ENCODE data around the gene TOM1.

The TOM1 gene

DNA sequence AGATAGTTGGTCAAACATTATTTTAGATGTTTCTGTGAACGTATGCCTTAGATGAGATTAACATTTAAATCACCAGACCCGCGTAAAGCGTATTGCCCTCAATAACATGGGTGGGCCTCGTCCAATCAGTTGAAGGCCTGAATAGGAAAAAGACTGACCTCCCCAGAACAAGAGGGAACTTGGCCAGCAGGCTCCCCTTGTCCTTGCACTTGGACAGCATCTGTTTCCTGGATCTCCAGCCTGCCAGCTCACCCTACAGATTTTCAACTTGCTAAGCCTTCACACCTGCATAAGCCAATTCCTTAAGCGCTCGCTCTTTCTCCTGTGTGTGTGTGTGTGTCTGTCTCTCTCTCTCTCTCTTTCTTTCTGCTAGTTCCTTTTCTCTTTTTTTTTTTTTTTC, 8.2 kb downstream of the TOM1 start:
- DNase-seq, result no peak

DNA sequence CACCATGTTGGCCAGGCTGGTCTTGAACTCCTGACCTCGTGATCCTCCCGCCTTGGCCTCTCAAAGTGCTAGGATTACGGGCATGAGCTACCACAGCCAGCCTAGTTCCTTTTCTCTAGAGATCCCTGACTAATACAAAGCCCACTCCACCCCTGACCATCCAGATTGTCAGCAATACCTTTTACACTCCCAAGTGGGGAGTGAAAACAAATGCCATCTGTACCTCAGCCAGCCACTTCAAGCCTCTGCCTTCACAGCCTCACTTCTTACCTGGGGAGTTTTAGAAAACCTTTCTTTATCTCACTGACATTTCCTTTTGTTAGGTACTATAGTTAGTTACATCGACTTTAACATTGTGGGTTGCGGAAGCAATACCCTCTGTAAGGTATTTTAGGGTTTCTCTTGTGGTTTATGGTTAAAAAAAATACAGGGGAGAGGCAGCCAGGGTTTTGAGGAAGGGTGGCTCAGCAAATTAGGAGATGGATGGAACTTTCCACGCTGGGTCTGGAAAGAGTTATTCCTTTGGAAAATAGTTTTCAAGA, 8.9 kb downstream of the TOM1 start:
- DNase-seq, result no peak

DNA sequence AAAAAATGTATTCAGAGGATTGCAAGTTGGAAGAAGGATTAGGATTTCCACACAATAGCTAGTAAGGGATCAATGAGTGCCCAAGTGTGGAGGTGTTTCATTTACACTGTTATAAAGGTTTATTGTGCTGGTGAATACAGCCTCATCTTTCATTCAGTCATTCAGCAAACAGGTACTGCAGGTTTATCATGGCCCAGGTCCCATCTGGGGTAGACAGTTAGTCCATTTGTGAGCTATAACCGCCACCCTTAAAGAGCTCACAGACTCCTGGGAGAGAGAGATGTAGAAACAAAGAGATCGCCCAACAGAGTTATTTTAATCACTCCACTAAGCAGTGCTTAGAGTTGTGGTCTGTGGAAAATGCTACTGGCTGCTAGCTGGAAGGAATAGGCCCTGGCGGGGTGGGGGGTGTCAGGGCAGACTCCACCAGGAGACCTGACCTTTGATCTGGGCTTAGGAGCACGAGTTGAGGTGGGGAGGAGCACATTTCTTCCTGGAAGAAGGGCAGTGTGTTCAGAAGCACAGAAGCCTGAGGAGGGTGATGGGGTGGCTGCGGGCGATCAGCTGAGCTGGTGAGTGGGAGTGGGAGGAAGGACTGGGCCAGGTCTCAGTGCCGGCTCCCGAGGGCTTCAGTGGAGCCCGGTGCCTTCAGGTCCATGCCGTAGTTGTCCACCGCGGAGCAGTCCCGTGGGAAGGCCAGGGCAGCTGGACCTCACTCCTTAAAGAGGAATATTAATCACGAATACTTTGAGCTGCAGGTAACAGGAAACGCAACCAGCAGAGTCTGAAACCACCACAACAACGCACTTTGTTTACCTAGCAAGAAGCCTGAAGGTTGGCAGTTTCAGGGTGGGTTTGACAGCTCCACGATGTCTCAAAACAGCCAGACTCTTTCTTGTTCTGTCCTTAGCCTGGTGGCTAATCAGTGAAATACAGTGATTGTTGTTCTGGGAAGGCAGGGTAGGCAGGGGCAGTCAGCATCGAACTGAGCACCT, 11.2 kb downstream of the TOM1 start:
- DNase-seq, result no peak

DNA sequence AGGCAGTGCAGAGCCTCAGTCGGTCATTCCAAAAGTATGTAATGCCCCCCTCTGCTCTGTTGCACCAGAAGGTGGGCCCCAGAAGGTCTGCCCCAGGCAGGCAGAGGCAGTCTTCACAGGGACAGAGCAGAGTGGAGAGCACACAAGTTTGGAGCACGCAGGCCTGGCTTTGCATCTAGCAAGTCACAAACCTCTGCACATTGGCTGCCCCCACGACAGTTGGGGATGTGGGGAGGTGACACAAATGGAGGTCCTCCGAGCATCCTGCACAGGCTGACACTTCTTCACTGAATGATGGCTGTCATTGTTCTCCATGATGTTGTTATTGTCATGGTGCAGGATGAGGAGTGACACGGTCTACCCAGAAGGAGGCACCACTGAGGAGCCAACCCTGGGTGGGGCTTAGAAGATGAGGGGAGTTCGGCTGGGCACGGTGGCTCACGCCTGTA, 11.9 kb downstream of the TOM1 start:
- DNase-seq, result no peak

DNA sequence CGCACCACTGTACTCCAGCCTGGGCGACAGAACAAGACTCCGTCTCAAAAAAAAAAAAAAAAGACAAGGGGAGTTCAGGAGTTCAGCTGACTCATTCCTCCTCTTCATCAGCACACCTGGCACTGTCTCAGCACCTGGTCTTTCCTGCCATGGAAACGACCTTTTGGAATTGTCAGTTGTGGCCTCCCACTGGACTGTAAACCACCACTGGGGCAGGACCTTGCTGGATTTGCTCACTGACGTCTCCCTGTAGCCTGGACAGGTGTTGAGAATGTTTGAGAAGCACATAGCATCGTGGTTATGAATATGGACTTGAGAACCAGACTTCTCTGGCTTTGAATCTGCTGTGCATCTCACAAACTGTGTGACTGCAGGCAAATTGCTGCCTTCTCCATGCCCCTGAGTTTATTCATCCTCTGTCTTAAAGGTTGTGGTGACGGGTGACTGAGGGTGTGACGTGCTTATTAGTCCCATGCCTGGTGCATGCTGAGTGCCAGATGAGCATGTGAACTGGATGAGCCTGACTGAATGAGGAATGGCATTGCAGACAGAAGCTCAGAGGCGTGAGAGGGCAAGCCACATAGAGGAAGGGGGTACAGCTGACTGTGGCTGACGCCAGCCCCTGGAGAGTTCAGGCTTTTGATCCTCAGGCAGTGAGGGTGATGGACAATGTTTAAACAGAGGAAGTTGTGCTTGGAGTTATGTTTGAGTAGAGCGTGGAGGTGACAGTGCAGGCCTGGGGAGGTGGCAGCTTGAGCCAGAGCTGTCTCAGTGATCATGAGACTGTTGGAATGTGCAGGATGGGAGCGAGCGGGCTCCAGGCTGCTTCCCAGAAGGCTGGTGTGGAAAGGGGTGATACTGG, 12.7 kb downstream of the TOM1 start:
- no peak for DNase-seq

DNA sequence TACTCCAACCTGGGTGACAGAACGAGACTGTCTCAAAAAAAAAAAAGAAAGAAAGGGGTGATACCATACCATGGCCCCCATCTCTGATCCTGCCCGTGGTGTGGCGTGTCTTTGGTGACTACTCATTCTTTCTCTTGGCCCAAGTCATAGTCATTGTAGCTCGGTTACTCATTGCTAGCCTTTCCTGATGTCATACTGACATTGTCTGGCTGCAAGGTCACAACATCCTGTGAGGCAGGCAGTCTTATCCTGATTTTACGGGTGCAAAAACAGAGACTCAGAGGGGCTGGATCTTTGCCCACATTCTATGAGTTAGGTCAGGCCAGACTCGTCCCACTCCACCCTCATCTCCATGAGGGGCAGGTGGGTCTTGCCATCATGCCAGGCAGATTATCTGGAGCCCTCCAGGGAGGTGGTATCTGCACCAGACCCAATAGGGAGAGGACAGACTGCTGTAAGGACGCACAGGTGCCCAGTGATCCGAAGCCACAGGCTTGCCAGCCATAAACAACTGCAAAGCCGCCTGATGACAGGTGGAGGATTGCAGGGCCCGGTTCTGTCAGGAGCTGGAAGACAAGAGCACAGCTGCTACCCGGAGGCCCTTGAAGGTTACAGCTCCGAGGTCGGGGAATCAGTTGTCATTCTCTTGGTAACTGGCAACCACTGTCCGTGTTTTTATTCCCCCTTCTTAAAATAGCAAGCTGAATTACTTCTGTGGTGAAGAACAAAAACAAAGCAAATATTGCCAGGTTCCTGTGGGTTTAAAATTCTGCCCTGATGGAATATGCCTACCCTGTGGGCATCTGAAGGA, 13.8 kb downstream of the TOM1 start:
- DNase-seq, result peak; percentile 3

DNA sequence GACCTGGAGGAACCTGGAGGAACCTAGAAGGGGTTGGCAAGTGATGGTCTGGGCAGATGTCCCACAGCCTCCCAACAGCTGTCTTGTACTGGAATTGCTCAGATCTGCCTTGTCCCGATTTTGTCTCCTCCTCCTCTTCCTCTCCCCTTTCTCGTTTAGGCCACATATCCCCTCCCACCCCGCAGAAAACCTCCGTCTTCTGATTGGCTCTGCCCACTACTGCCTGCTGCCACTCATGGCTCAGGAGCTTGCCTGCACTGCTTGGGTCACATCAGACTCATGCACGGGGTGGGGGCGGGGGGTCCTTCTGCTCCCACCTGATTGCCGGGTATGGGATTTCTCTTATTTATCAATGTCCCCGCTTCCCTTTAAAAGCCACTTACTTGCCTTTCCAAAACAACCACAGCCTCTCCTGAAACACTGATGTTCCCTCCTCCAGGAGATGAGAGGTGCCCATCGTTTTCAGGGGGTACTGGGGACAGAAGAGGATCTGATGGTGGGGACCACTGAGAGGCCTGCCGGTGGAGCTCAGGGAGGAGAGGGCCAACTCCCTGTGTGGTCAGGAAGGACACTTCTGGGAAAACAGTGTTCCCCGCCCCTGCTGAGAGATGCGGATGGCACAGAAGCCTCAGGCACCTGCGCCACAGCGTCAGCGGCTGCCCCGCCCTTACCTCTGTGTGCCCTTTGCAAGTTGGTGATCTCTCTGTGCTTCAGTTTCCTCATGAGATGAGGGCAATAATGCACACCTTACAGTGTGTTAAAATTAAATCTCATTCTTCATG, 14.7 kb downstream of the TOM1 start:
- no peak for DNase-seq

DNA sequence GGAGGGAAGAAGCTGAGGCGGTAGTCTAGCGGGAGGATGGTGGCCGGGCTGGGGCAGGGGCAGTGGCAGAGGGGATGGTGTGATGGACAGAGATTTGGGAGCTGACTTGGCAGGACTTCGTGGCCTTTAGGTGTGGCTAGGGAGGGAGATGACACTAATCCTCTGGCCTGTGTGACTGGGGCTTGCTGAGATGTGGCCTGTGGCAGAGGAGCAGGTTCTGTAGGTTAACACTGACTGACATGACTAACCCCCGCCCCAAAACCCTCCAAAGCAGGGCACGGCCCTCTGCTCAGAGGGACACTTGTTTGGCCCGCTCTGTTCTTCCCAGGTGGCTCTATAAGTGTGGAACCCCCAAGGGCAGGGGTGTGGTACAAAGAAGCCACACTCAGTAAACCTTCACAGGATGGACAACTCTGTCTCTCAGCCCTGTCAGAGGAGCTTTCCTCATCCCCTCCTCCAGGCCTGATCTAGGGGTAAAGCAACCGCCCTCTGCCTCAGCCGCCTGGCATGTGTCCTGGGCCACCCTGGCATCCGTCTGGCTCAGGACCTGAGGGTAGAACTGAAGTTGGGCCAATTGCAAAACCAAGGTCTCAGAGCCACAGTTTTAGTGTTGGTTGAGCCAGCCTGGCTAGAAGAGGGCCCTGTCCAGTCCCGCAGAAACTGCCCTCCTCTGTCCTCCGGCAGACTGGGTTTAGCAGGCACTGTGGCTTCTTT, 15.6 kb downstream of the TOM1 start:
- no peak for DNase-seq

DNA sequence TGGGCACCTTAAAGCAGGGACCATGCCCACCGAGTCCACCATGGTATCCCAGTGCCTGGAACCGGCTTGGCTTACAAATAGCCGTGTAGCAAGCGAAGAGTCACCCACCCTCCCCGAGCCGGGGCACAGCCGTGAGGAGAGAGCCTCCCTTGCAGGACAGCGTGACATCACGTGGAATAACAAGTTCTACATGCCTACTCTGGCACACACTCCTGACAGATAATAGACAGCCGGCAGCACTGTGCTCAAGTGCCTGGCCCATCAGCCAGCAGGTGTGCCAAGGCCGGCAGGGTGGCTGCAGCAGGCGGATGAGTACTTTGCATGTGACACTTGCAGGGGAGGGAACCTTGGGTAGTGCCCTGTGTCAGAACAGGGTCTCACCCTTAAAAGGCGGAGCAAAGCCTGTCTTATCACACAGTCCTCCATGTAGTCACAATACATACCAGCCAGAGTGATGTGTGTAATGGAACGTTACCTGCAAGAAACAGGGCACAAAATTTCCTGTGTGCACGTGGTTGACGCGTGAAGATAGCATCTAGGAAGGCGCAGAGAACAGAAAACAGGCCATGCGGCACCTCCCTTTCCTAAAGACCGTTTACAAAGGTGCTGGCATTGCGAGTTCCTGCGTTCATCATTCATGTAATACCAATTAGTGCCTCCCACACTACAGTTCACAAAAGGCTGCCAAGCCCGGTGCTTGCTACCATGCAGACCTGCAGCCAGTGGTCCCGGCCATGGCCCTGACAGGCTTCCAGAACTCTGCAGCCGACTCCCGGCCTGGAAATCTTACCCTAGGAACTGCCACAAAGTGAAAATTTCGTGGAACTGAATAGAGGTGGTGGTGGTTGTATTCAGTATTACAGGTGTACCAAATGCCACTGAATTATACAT, 16.4 kb downstream of the TOM1 start:
- DNase-seq, result peak; percentile 85

DNA sequence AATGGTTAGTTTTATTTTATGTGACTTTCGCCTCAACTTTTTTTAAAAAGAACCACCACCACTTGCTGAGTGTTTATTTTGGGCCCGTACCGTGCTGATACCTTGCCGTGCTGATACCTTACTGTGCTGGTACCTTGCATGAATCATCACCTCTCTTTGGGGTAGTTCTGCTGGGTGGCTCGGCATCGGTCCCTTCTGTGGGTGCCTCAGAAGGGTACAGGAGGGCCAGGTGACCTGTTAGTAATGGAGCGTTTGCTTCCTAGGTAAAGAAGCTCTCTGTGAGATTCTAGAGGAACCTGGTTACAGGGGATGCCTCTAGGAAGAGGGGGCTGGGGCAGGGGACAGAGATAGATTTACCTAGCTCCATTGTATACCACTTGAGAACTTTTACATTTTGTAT, 17.1 kb downstream of the TOM1 start:
- DNase-seq, result no peak

DNA sequence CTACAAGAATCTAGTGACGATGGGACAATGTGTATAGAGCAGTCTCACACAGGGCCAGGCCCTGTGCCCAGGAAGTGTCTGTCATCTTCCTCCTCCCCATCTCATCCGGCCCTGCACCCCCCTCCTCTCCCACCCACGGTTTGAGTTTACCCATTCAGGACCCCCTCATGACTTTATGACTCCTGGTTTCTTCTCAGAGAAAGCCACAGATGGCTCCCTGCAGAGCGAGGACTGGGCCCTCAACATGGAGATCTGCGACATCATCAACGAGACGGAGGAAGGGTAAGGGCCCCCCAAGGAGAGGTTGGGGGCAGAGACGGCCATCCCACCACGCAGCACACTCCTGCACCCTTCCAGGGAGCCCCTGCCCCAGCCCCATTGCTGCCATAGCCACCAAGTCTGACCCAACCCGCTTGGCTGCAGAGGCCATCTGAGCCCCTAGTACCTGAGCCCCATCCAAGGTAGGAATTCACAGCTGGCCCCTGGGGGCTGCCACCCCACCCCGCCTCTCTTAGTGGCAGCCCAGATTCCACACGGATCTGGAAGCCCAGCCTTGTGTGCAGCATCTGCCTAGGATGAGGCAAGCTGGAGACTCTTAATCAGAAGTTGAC, 18.1 kb downstream of the TOM1 start:
- DNase-seq, result no peak

DNA sequence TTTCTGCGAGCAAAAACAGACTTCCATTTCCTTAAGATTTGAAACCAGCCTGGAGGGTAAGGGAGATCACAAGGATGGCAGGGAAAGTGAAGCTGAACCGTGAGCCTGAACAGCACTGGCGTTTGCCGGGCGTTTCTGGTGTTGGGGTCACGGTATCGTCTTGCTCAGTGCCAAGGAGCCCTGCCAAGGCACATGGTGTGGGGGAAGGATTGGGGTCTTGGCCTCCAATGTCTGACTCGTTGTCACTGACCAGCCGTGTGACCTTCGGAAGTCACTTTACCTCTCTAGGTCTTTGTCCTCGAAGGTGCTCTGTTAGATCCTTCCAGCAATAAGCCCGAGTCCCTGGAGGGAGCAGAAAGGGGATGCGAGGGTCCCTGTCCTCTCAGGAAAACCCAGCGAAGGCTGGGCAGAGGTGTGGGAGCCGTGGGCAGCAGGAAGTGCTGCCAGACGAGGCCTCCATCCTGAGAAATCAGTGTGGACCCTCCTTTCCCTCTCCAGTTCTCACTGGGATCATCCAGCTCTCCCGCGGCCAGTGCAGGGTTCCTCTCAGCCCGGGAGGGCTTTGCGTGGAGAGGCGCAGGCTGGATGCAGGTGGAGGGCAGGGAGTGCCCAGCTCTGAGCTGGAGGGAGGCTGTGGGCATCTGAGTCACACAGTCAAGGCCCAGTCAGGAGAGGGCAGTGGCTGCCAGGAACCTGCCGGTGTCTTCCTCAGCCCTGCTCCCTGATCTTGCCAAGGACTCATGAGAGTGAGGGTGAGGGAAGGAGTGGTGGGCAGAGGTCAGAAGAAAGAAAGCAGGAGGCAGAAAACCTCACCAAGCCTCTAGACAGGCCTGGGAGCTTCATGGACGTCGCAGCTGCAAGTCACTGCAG, 18.9 kb downstream of the TOM1 start:
- no peak for DNase-seq

DNA sequence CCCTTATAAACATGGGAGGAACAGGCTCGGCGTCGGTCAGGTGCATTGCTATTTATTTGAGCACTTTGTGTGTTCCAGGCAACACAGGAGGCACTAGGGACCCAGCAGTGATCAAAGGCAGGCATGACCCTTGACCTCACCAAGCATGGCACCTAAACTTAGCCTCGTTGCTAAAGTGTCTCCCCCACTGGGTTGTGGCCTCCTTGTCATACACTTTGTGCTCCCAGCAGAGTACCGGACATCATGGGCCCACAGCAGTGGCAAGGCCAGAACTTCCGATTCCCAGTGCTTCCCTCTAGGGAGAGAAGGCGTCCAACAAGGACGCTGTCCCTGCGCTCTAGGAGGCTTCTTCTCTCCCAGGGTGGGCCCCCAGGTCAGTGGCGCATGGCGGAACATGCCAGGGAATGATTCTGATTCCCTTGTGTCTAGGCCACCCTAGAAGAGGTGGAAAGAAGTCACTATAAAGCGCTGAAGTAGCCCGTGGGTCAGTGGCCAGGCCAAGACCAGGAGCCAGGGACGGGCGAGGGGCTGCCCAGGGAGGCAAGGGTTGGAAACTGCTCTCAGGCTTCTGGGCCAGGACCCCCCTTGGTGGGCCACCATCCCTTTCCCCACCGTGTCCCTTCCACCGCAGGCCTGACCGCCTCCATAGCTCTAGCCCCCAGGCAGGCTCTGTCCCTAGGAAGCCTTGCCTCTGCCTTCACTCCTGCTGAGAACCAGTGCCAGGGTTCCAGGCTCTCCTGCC, 19.7 kb downstream of the TOM1 start:
- DNase-seq, result no peak

DNA sequence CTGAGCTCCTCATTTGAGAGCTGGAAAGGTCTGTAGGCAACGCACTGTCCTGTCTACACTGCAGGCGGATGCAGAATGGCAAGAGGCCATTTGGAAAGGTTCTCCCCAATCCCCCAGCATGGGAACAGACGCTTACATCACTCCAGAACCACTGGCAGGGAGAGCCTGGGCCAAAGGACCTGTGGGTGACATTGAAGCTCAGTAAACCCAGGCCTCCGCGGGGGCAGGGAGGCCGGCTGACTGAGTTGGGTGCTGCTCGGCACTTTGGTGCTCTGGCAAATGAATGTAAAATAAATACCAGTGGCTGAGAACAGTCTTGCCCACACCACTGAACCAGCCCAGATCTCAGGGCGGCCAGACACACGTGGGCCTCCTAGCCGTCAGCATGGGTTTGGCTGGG, 22.4 kb downstream of the TOM1 start:
- DNase-seq, result no peak

DNA sequence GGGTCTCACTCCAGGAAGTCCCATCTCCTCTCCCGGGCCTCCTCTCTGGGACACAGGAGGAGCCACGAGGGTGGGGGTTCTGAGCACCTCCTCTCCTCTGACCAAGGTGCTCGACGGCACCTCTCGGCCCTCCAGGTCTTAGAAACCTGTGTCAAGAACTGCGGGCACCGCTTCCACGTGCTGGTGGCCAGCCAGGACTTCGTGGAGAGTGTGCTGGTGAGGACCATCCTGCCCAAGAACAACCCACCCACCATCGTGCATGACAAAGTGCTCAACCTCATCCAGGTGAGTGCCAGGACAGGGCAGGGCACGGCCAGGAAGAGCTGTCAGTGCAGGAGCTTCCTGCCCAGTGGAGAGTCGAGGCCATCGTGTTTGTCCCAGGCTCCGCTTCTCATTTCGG, 23.2 kb downstream of the TOM1 start:
- DNase-seq, result no peak

DNA sequence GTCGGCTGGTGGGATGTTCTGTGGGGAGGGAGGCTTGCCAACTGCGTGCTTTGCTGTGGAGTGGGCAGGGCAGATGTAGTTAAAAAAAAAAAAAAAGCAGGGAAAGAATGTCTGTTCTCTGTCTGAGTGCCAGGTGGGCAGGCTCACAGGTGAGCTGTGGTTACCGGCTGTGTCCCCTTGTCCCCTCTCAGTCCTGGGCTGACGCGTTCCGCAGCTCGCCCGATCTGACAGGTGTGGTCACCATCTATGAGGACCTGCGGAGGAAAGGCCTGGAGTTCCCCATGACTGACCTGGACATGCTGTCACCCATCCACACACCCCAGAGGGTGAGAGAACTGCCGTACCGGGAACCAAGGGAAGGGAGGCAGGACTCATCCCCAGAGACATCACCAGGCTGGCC, 23.6 kb downstream of the TOM1 start:
- no peak for DNase-seq

DNA sequence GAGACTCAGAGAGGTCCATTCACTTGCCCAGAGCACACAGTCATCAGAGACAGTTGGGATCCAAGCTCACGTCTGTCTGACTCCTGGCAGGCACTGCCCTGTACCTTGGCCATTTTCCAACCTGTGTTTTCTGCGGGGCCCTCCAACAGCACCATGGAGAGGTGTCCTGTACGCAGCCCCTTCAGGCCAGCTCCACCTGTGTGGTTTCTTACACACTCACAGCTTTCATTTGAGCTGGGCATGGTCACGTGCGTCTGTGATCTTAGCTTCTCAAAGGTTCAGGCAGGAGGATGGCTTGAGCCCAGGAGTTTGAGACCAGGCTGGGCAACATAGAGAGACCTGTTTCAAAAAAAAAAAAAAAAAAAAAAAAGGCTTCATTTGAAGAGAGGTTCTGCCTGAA, 24.4 kb downstream of the TOM1 start:
- no peak for DNase-seq

DNA sequence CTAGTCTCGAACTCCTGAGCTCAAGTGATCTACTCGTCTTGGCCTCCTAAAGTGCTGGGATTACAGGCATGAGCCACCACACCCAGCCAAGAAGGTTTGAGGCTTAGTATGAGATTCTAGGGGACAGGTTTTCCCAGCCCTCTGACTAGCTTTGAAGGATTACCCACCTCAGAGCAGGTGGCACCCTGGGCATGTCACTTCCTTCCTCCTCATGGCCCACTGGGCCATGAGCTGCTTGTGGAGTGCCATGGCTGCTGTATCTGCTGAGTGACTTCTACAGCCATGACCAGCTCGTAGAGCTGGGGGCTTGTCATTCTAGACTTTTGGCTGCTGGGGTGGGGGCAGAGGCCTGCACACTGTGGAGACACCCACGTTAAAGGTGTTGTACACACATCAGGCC, 25.1 kb downstream of the TOM1 start:
- DNase-seq, result no peak
